Measurements from ENCODE around the gene ZFP14.
"Not testable (repeated sequence)": the region's sequence is repeated elsewhere in the genome, so short reads cannot be mapped to it uniquely, and the experiment has no call there.

- not testable (repeated sequence) for TF ChIP-seq POLR2A, POLR2AphosphoS5 (IDR thresholded peaks at IDR 0.05; ENCODE audit: low read depth, low read length)
Measured at GRCh38 chr19:36314053-36314452, 64.9 kb downstream of the ZFP14 start.
